HK-2 (cell line): Measurements from ENCODE around the gene PNKP.
A peak's percentile ranks its signal among the peaks of the same experiment; 100 is the strongest.

ENCODE experiments used
- DNase-seq: peaks from one replicate; pipeline ENCODE4 v3.0.0-alpha.2; 2018; ENCODE audit not compliant: unreplicated experiment

Gene PNKP

GRCh38 chr19:49866933-49867782, at the start of gene PNKP:
PNKP (minus strand) TSS chr19:49867576; CDS start chr19:49867204, 372 bp downstream.
- peak; percentile 94 for DNase-seq

- no peak for DNase-seq
Measured at GRCh38 chr19:49915271-49915670, 47.9 kb upstream of the PNKP start.

- no peak for DNase-seq
Measured at GRCh38 chr19:49913720-49914119, 46.3 kb upstream of the PNKP start.

GRCh38 chr19:49912965-49913685, 45.7 kb upstream of the PNKP start:
- DNase-seq = no peak

- DNase-seq = no peak
Measured at GRCh38 chr19:49911381-49912145, 44.2 kb upstream of the PNKP start.

- DNase-seq = no peak
Measured at GRCh38 chr19:49910179-49910578, 42.8 kb upstream of the PNKP start.

- no peak for DNase-seq
Measured at GRCh38 chr19:49908480-49909420, 41.4 kb upstream of the PNKP start.

GRCh38 chr19:49907745-49908446, 40.5 kb upstream of the PNKP start:
- no peak for DNase-seq

- DNase-seq = no peak
Measured at GRCh38 chr19:49906879-49907564, 39.6 kb upstream of the PNKP start.

- no peak for DNase-seq
Measured at GRCh38 chr19:49904136-49904535, 36.8 kb upstream of the PNKP start.

- peak; percentile 76 for DNase-seq
Measured at GRCh38 chr19:49896863-49897621, 29.7 kb upstream of the PNKP start, which contains the start of gene IL4I1. IL4I1 (minus strand) TSS chr19:49896887; CDS start chr19:49896160, 727 bp downstream.

- no peak for DNase-seq
Measured at GRCh38 chr19:49895566-49896297, 28.4 kb upstream of the PNKP start.

- no peak for DNase-seq
Measured at GRCh38 chr19:49894879-49895565, 27.6 kb upstream of the PNKP start.

GRCh38 chr19:49894011-49894664, 26.8 kb upstream of the PNKP start:
- DNase-seq = no peak

GRCh38 chr19:49892716-49893115, 25.3 kb upstream of the PNKP start:
- no peak for DNase-seq

GRCh38 chr19:49891393-49891792, 24.0 kb upstream of the PNKP start:
- no peak for DNase-seq
